Tibial nerve (tissue), 4 donors: ENCODE data around the gene MMEL1. TPM values are rescaled to one million over a fixed set of nuclear protein-coding genes. Genes with fewer than 3 reads are reported as not detected.
A peak's percentile ranks its signal among the peaks of the same experiment; 100 is the strongest.

Experiments used
- DNase-seq, 2 donors: peaks; one replicate each; pipeline ENCODE4 v3.0.0-alpha.2; 2019; ENCODE audit warnings: low spot score in 2 of 2
- H3K27ac ChIP-seq, 4 donors: fragments of 200-600 bp; sonication (generic) in 3 of 4; one replicate each; pipeline ENCODE4 v1.5.1; 2017 to 2019; ENCODE audit warnings: mild to moderate bottlenecking in 1 of 4
- H3K27me3 ChIP-seq, 2 donors: fragments of 200-600 bp; sonication (generic) in 1 of 2; one replicate each; pipeline versions ENCODE4 v1.5.1 to v1.6.0; 2017 to 2019
- H3K36me3 ChIP-seq, 3 donors: fragments of 200-600 bp; sonication (generic); one replicate each; pipeline ENCODE4 v1.5.1; 2018 to 2019
- H3K4me1 ChIP-seq, 4 donors: fragments of 200-600 bp; sonication (generic) in 3 of 4; one replicate each; pipeline ENCODE4 v1.5.1; 2017 to 2019
- H3K4me3 ChIP-seq, 4 donors: fragments of 200-600 bp; sonication (generic) in 3 of 4; one replicate each; pipeline ENCODE4 v1.5.1; 2017 to 2019; ENCODE audit warnings: mild to moderate bottlenecking in 1 of 4, moderate library complexity in 1 of 4
- H3K9me3 ChIP-seq, 4 donors: fragments of 200-600 bp; sonication (generic) in 3 of 4; one replicate each; pipeline ENCODE4 v1.5.1; 2017 to 2019
- EP300 ChIP-seq, 2 donors: sonication (generic); formaldehyde crosslinking; IDR thresholded peaks; one replicate each; pipeline ENCODE4 v1.6.1; 2017; ENCODE audit warnings: antibody characterized with exemption in 2 of 2, mild to moderate bottlenecking in 1 of 2
- POLR2A ChIP-seq, 2 donors: fragments of 450-650 bp; IDR thresholded peaks; one replicate each; pipeline ENCODE4 v1.6.1; 2017; ENCODE audit warnings: antibody characterized with exemption in 2 of 2, mild to moderate bottlenecking in 2 of 2, moderate library complexity in 2 of 2
- WGBS, 2 donors: methylation state at CpG; one replicate each; pipeline ENCODE4 v1.1.5; 2018; 5-methylcytosine and 5-hydroxymethylcytosine counted together
- total RNA-seq, 4 donors: library from RNA; depleted of rRNA; stranded (reverse); fragments of >200 nt; gene quantifications; one replicate each; pipeline ENCODE4 v1.1.0, GENCODE V29; 2016
- TF ChIP-seq, protein P1 (sequence below), 5 experiments: fragments of 200-600 bp in 3 of 5; fragments of 450-650 bp in 2 of 5; sonication (generic) in 3 of 5; IDR thresholded peaks; one replicate each; pipeline ENCODE4 v1.5.1; 2016 to 2019; ENCODE audit warnings: antibody characterized with exemption in 5 of 5, mild to moderate bottlenecking in 3 of 5, moderate library complexity in 2 of 5

MMEL1 gene
- total RNA-seq, 4 donors from 2014 or later, result 0.21 to 2.2 TPM; not detected in 2

GRCh38 chr1:2597441-2598328 lies 35.1 kb downstream of the MMEL1 start:
- WGBS, 2 donors, result 77 to 78% methylated on average over 34 of the region's 34 CpGs
- DNase-seq, result peak in 1 of 2 donors; percentile 1
- no peaks in the 10 kb centered on the region for H3K36me3 ChIP-seq
- H3K9me3 ChIP-seq, result peaks cover 0 to 45% (median 3%) of the 10 kb centered on the region in 4 donors
- peaks cover 0 to 13% of the 10 kb centered on the region in 2 donors for H3K27me3 ChIP-seq
- no peak overlapping the region for H3K27ac ChIP-seq
- TF ChIP-seq, protein P1, sequence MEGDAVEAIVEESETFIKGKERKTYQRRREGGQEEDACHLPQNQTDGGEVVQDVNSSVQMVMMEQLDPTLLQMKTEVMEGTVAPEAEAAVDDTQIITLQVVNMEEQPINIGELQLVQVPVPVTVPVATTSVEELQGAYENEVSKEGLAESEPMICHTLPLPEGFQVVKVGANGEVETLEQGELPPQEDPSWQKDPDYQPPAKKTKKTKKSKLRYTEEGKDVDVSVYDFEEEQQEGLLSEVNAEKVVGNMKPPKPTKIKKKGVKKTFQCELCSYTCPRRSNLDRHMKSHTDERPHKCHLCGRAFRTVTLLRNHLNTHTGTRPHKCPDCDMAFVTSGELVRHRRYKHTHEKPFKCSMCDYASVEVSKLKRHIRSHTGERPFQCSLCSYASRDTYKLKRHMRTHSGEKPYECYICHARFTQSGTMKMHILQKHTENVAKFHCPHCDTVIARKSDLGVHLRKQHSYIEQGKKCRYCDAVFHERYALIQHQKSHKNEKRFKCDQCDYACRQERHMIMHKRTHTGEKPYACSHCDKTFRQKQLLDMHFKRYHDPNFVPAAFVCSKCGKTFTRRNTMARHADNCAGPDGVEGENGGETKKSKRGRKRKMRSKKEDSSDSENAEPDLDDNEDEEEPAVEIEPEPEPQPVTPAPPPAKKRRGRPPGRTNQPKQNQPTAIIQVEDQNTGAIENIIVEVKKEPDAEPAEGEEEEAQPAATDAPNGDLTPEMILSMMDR (IDR thresholded peaks at IDR 0.05), result no peak
- TF ChIP-seq EP300 (IDR thresholded peaks at IDR 0.05), result no peak
- no peak for TF ChIP-seq POLR2A (IDR thresholded peaks at IDR 0.05)
- peaks cover 0 to 14% (median 0%) of the 10 kb centered on the region in 4 donors for H3K4me1 ChIP-seq
- no peak overlapping the region for H3K4me3 ChIP-seq

GRCh38 chr1:2596530-2597333 lies 36.1 kb downstream of the MMEL1 start:
- Histone ChIP-seq H3K4me1 (peaks cover 0 to 14% (median 0%) of the 10 kb centered on the region in 4 donors), H3K4me3 (no peak overlapping the region), H3K36me3 (no peaks in the 10 kb centered on the region), H3K27me3 (peaks cover 0 to 14% of the 10 kb centered on the region in 2 donors), H3K9me3 (peaks cover 0 to 40% (median 3%) of the 10 kb centered on the region in 4 donors), H3K27ac (no peak overlapping the region)
- no peak for TF ChIP-seq POLR2A (IDR thresholded peaks at IDR 0.05)
- TF ChIP-seq, protein P1 (IDR thresholded peaks at IDR 0.05), result no peak
- no peak for TF ChIP-seq EP300 (IDR thresholded peaks at IDR 0.05)
- DNase-seq, result no peak
- WGBS, 2 donors, result 84% methylated on average over 21 to 25 of the region's 28 CpGs

GRCh38 chr1:2595812-2596529 lies 36.8 kb downstream of the MMEL1 start:
- WGBS, 2 donors, result 83 to 86% methylated on average over 23 to 29 of the region's 31 CpGs
- Histone ChIP-seq H3K9me3 (peaks cover 0 to 33% (median 3%) of the 10 kb centered on the region in 4 donors), H3K4me3 (no peak overlapping the region), H3K27ac (no peak overlapping the region), H3K27me3 (peaks cover 0 to 14% of the 10 kb centered on the region in 2 donors), H3K4me1 (peaks cover 0 to 14% (median 0%) of the 10 kb centered on the region in 4 donors), H3K36me3 (no peaks in the 10 kb centered on the region)
- no peak for TF ChIP-seq POLR2A (IDR thresholded peaks at IDR 0.05)
- no peak for TF ChIP-seq EP300 (IDR thresholded peaks at IDR 0.05)
- TF ChIP-seq, protein P1 (IDR thresholded peaks at IDR 0.05), result no peak
- DNase-seq, result no peak

- Histone ChIP-seq H3K4me3 (no peak overlapping the region), H3K36me3 (peaks cover 0 to 6% (median 0%) of the 10 kb centered on the region in 3 donors), H3K4me1 (peaks cover 0 to 14% (median 0%) of the 10 kb centered on the region in 4 donors), H3K27me3 (peaks cover 0 to 14% of the 10 kb centered on the region in 2 donors), H3K27ac (no peak overlapping the region), H3K9me3 (peaks cover 0 to 29% (median 3%) of the 10 kb centered on the region in 4 donors)
- no peak for DNase-seq
- 82 to 87% methylated on average over 7 to 10 of the region's 19 CpGs for WGBS, 2 donors
- TF ChIP-seq EP300 (IDR thresholded peaks at IDR 0.05) (no peak), POLR2A (IDR thresholded peaks at IDR 0.05) (no peak)
- TF ChIP-seq, protein P1 (IDR thresholded peaks at IDR 0.05), result no peak
Observed at GRCh38 chr1:2595261-2595811, 37.5 kb downstream of the MMEL1 start.
